Measurements from ENCODE around the gene GRIA2. TPM values are rescaled to one million over a fixed set of nuclear protein-coding genes. Genes with fewer than 3 reads are reported as not detected.

GRIA2 gene
- total RNA-seq, 4 donors from 2014 or later, result 1.1 TPM; not detected in 3

- H3K4me1 ChIP-seq, result no peaks in the 10 kb centered on the region
- H3K27ac ChIP-seq, result no peak overlapping the region
- 93 to 94% methylated on average over 4 of the region's 4 CpGs for WGBS, 2 donors
- no peak for TF ChIP-seq CTCF (IDR thresholded peaks at IDR 0.05)
- no peak for TF ChIP-seq POLR2A (IDR thresholded peaks at IDR 0.05)
- H3K27me3 ChIP-seq, result no peaks in the 10 kb centered on the region
- DNase-seq, result no peak
- no peak overlapping the region for H3K4me3 ChIP-seq (replicated peaks in 1 of 3)
- H3K9me3 ChIP-seq, result no peaks in the 10 kb centered on the region
- intact Hi-C loops (cut with DNase I), result no loop called here
- no peaks in the 10 kb centered on the region for H3K36me3 ChIP-seq
These were observed 73.1 kb downstream of the GRIA2 start for GRCh38 chr4:157293673-157294072.

GRCh38 chr4:157294575-157294974 is 74.0 kb downstream of the GRIA2 start:
- Histone ChIP-seq H3K4me3 (replicated peaks in 1 of 3) (no peak overlapping the region), H3K36me3 (no peaks in the 10 kb centered on the region), H3K4me1 (no peaks in the 10 kb centered on the region), H3K9me3 (no peaks in the 10 kb centered on the region), H3K27ac (no peak overlapping the region), H3K27me3 (no peaks in the 10 kb centered on the region)
- intact Hi-C loops (cut with DNase I), result no loop called here
- DNase-seq, result no peak
- 65 to 92% methylated on average over 2 of the region's 2 CpGs for WGBS, 2 donors
- TF ChIP-seq POLR2A (IDR thresholded peaks at IDR 0.05) (no peak), CTCF (IDR thresholded peaks at IDR 0.05) (no peak)

GRCh38 chr4:157300701-157301100 is 80.2 kb downstream of the GRIA2 start:
- DNase-seq, result no peak
- Histone ChIP-seq H3K4me3 (replicated peaks in 1 of 3) (no peak overlapping the region), H3K4me1 (no peaks in the 10 kb centered on the region), H3K27ac (no peak overlapping the region), H3K36me3 (no peaks in the 10 kb centered on the region), H3K9me3 (no peaks in the 10 kb centered on the region), H3K27me3 (no peaks in the 10 kb centered on the region)
- TF ChIP-seq POLR2A (IDR thresholded peaks at IDR 0.05) (no peak), CTCF (IDR thresholded peaks at IDR 0.05) (no peak)
- intact Hi-C loops (cut with DNase I), result no loop called here
- WGBS, 2 donors, result 64 to 74% methylated on average over 2 of the region's 2 CpGs

- no peaks in the 10 kb centered on the region for H3K9me3 ChIP-seq
- WGBS, 2 donors, result 70 to 77% methylated on average over 6 of the region's 6 CpGs
- intact Hi-C loops (cut with DNase I), result no loop called here
- no peaks in the 10 kb centered on the region for H3K4me1 ChIP-seq
- H3K27me3 ChIP-seq, result no peaks in the 10 kb centered on the region
- no peaks in the 10 kb centered on the region for H3K36me3 ChIP-seq
- H3K4me3 ChIP-seq (replicated peaks in 1 of 3), result no peak overlapping the region
- no peak for DNase-seq
- no peak for TF ChIP-seq CTCF (IDR thresholded peaks at IDR 0.05)
- TF ChIP-seq POLR2A (IDR thresholded peaks at IDR 0.05), result no peak
- H3K27ac ChIP-seq, result no peak overlapping the region
These were observed 83.0 kb downstream of the GRIA2 start for GRCh38 chr4:157303471-157303960.

- DNase-seq, result no peak
- WGBS, 2 donors, result 65 to 78% methylated on average over 5 of the region's 5 CpGs
- Histone ChIP-seq H3K4me3 (replicated peaks in 1 of 3) (no peak overlapping the region), H3K27me3 (no peaks in the 10 kb centered on the region), H3K27ac (no peak overlapping the region), H3K9me3 (no peaks in the 10 kb centered on the region), H3K4me1 (no peaks in the 10 kb centered on the region), H3K36me3 (no peaks in the 10 kb centered on the region)
- intact Hi-C loops (cut with DNase I), result no loop called here
- TF ChIP-seq CTCF (IDR thresholded peaks at IDR 0.05), result no peak
- no peak for TF ChIP-seq POLR2A (IDR thresholded peaks at IDR 0.05)
These were observed 84.2 kb downstream of the GRIA2 start for GRCh38 chr4:157304769-157305168.

Measured in thyroid gland (tissue), 4 donors.